B cell (primary cell): ENCODE measurements around the gene EDAR. TPM values are rescaled to one million over a fixed set of nuclear protein-coding genes. Genes with fewer than 3 reads are reported as not detected.

Experiments used
- ATAC-seq: fragments of 200-7000 bp; cut with Tn5 transposase; one replicate; pipeline ENCODE4 v1.10.0; 2021; ENCODE audit warnings: low read depth, mild to moderate bottlenecking, moderate number of reproducible peaks, moderate library complexity
- CTCF ChIA-PET: fragments of 350-600 bp; sonication (Branson Sonifier 250); formaldehyde crosslinking; loops from one replicate; lab custom pipeline; 2021; ENCODE audit warnings: antibody characterized with exemption, inconsistent platforms; lab: Charles Lee
- POLR2A ChIA-PET: fragments of 350-600 bp; sonication (Branson Sonifier 250); formaldehyde crosslinking; loops from one replicate; lab custom pipeline; 2021; ENCODE audit warnings: antibody characterized with exemption; lab: Charles Lee
- DNase-seq: peaks from one replicate; pipeline ENCODE4 v3.0.0; 2013
- H2AFZ ChIP-seq: 2 replicates; pipeline ENCODE4 v1.6.1; 2012; ENCODE audit warnings: mild to moderate bottlenecking, low read depth, low read length; ENCODE audit not compliant: insufficient read depth, poor library complexity, severe bottlenecking
- H3K27ac ChIP-seq, 2 donors: 1 replicate in 1 of 2; 2 replicates in 1 of 2; pipeline ENCODE4 v1.5.1; 2012 to 2013; ENCODE audit warnings: low read length in 2 of 2, mild to moderate bottlenecking in 2 of 2, moderate library complexity in 1 of 2
- H3K27me3 ChIP-seq, 4 experiments: fragments of 200-600 bp in 1 of 4; sonication (generic) in 1 of 4; replicated peaks in 1 of 4; 1 replicate in 2 of 4; 2 replicates in 2 of 4; pipeline versions ENCODE4 v1.6.1 to v1.7.0; 2013 to 2016; ENCODE audit warnings: low read length in 3 of 4, mild to moderate bottlenecking in 2 of 4, mixed read lengths in 1 of 4, moderate library complexity in 1 of 4; ENCODE audit not compliant: insufficient read depth in 4 of 4, control insufficient read depth in 3 of 4; ENCODE audit errors: control extremely low read depth in 1 of 4
- H3K36me3 ChIP-seq, 2 experiments: replicated peaks in 1 of 2; 1 replicate in 1 of 2; 2 replicates in 1 of 2; pipeline versions ENCODE4 v1.6.1 to v1.7.1; 2013; ENCODE audit warnings: low read length in 1 of 2; ENCODE audit not compliant: insufficient read depth in 2 of 2, control insufficient read depth in 1 of 2; ENCODE audit errors: control extremely low read depth in 1 of 2, extremely low read depth in 1 of 2
- H3K4me1 ChIP-seq, 2 donors: fragments of 200-600 bp in 1 of 2; sonication (generic) in 1 of 2; 1 replicate in 1 of 2; 2 replicates in 1 of 2; pipeline versions ENCODE4 v1.5.1 to v1.6.1; 2013 to 2017; ENCODE audit warnings: low read length in 2 of 2; ENCODE audit not compliant: control insufficient read depth in 2 of 2, insufficient read depth in 2 of 2
- H3K4me2 ChIP-seq: replicated peaks from 2 replicates; pipeline ENCODE3; 2012; ENCODE audit warnings: mild to moderate bottlenecking, low read depth, low read length; ENCODE audit not compliant: poor library complexity, severe bottlenecking
- H3K4me3 ChIP-seq, 5 experiments: fragments of 200-600 bp in 1 of 5; sonication (generic) in 1 of 5; 1 replicate in 3 of 5; 2 replicates in 2 of 5; pipeline versions ENCODE4 v1.5.1 to v1.7.0; 2011 to 2016; ENCODE audit warnings: low read length in 4 of 5, mild to moderate bottlenecking in 4 of 5, low read depth in 2 of 5, control low read depth in 1 of 5, moderate library complexity in 1 of 5; ENCODE audit not compliant: insufficient read depth in 1 of 5; ENCODE audit errors: control extremely low read depth in 1 of 5, extremely low read depth in 1 of 5
- H3K79me2 ChIP-seq: fragments of 200-600 bp; sonication (generic); one replicate; pipeline ENCODE4 v1.6.0; 2016; ENCODE audit warnings: low read length; ENCODE audit not compliant: control insufficient read depth, insufficient read depth
- H3K9ac ChIP-seq: fragments of 200-600 bp; sonication (generic); 2 replicates; pipeline ENCODE4 v1.6.1; 2017; ENCODE audit warnings: mild to moderate bottlenecking, low read length, moderate library complexity
- H3K9me3 ChIP-seq, 3 donors: one replicate each; pipeline versions ENCODE4 v1.6.1 to v1.7.1; 2013; ENCODE audit warnings: low read length in 2 of 3; ENCODE audit not compliant: control insufficient read depth in 2 of 3, insufficient read depth in 1 of 3; ENCODE audit errors: control extremely low read depth in 1 of 3
- H4K20me1 ChIP-seq: 2 replicates; pipeline ENCODE4 v1.6.0; 2012; ENCODE audit warnings: mild to moderate bottlenecking, low read length; ENCODE audit not compliant: insufficient read depth, control insufficient read depth, poor library complexity, severe bottlenecking
- H3K27ac Mint-ChIP-seq: one replicate; pipeline ENCODE4 v1.8.0; 2021; ENCODE audit warnings: mixed read lengths
- H3K27me3 Mint-ChIP-seq: one replicate; pipeline ENCODE4 v1.8.0; 2021; ENCODE audit warnings: mixed read lengths
- H3K4me1 Mint-ChIP-seq: one replicate; pipeline ENCODE4 v1.8.0; 2021; ENCODE audit warnings: mixed read lengths
- H3K4me3 Mint-ChIP-seq: one replicate; pipeline ENCODE4 v1.8.0; 2021; ENCODE audit warnings: mixed read lengths
- H3K9me3 Mint-ChIP-seq: one replicate; pipeline ENCODE4 v1.8.0; 2022; ENCODE audit warnings: mixed read lengths; ENCODE audit not compliant: insufficient read depth
- CTCF ChIP-seq: fragments of 200-600 bp; IDR thresholded peaks from one replicate; pipeline ENCODE4 v1.8.0; 2022; ENCODE audit warnings: antibody characterized with exemption, mild to moderate bottlenecking
- EZH2 ChIP-seq: IDR thresholded peaks from 2 replicates; pipeline ENCODE4 v1.6.1; 2012; ENCODE audit warnings: borderline replicate concordance, low read depth, mild to moderate bottlenecking, moderate library complexity, low read length; ENCODE audit not compliant: insufficient read depth, poor library complexity, severe bottlenecking
- WGBS: methylation state at CpG from one replicate; pipeline ENCODE4 v1.1.5; 2013; ENCODE audit warnings: missing lambda C conversion rate; ENCODE audit not compliant: insufficient coverage; 5-methylcytosine and 5-hydroxymethylcytosine counted together
- intact Hi-C: fragments of 100-400 bp; cut with micrococcal nuclease; formaldehyde crosslinking; loops from one replicate; pipeline ENCODE4 v1.10.0; 2022
- polyA plus RNA-seq: library from polyadenylated mRNA; depleted of rRNA; stranded (reverse); fragments of >200 nt; gene quantifications from 2 replicates; pipeline ENCODE4 v1.2.3, GENCODE V29; 2012
- small RNA-seq: library from RNA; depleted of rRNA; stranded (forward); fragments of <200 nt; gene quantifications from one replicate; pipeline ENCODE3, GENCODE V24; 2012; ENCODE audit warnings: low replicate concordance, low read depth; ENCODE audit not compliant: insufficient read length
- total RNA-seq, 2 donors: library from RNA; stranded (reverse); fragments of 120-200 nt in 1 of 2; gene quantifications; 1 replicate in 1 of 2; 2 replicates in 1 of 2; pipeline versions ENCODE4 v1.2.3 to v1.2.4, GENCODE V29; 2013 to 2022

EDAR gene
- total and polyA plus RNA-seq, 2 donors (not counting 1 experiment from before 2014, with no cell fraction given) = 0.03 TPM; not detected in 1

- intact Hi-C loops = no loop called here
- Histone ChIP-seq H3K4me2 (no peak overlapping the region), H3K4me1 (no peaks in the 10 kb centered on the region), H3K79me2 (no peaks in the 10 kb centered on the region), H4K20me1 (no peaks in the 10 kb centered on the region), H3K27ac (no peak overlapping the region), H3K9me3 (no peaks in the 10 kb centered on the region), H3K27me3 (no peaks in the 10 kb centered on the region), H3K9ac (no peak overlapping the region), H3K36me3 (peaks cover 0 to 2% of the 10 kb centered on the region in 2 experiments), H2AFZ (no peak overlapping the region), H3K4me3 (no peak overlapping the region)
- no peak for DNase-seq
- CTCF ChIA-PET = no interaction called here
- Mint-ChIP-seq H3K27me3 (no peaks in the 10 kb centered on the region), H3K27ac (no peak overlapping the region), H3K4me3 (no peak overlapping the region), H3K4me1 (no peaks in the 10 kb centered on the region), H3K9me3 (no peaks in the 10 kb centered on the region)
- TF ChIP-seq EZH2 (no peak), CTCF (no peak)
- ATAC-seq = no peak
- WGBS = no CpG with 5 or more reads among the region's 1 CpG
- POLR2A ChIA-PET = no interaction called here
Measured at GRCh38 chr2:108847000-108847399, 142.0 kb downstream of the EDAR start.

GRCh38 chr2:108845923-108846322, 143.1 kb downstream of the EDAR start:
- Mint-ChIP-seq H3K9me3 (peaks cover 5% of the 10 kb centered on the region), H3K27me3 (no peaks in the 10 kb centered on the region)

More at GRCh38 chr2:108845923-108846322, 143.1 kb downstream of the EDAR start:
- Histone ChIP-seq H3K36me3 (no peaks in the 10 kb centered on the region), H4K20me1 (no peaks in the 10 kb centered on the region), H3K79me2 (no peaks in the 10 kb centered on the region), H3K4me1 (no peaks in the 10 kb centered on the region), H3K27me3 (no peaks in the 10 kb centered on the region), H3K4me3 (no peak overlapping the region), H2AFZ (no peak overlapping the region), H3K9ac (no peak overlapping the region), H3K9me3 (no peaks in the 10 kb centered on the region), H3K27ac (no peak overlapping the region), H3K4me2 (no peak overlapping the region)
- TF ChIP-seq CTCF = no peak
- no peak for TF ChIP-seq EZH2
- no peaks in the 10 kb centered on the region for H3K4me1 Mint-ChIP-seq
- ChIA-PET CTCF (no interaction called here), POLR2A (no interaction called here)
- DNase-seq = no peak
- no peak for ATAC-seq
- no peak overlapping the region for H3K27ac Mint-ChIP-seq
- no peak overlapping the region for H3K4me3 Mint-ChIP-seq
- intact Hi-C loops = no loop called here

Small RNA genes within 50 kb of the gene (small RNA-seq; reads per million reads assigned to genes)
- gene AC073415.1 = not detected

Other genes starting within 250 kb of the EDAR start
- 11.4 and 16.3 TPM in 2 replicates for gene CCDC138, start 202.4 kb downstream of the EDAR start, total RNA-seq
- gene CCDC138, start 202.4 kb downstream of the EDAR start, polyA plus RNA-seq = 3.3 and 4.1 TPM in 2 replicates
- gene SH3RF3, start 140.0 kb upstream of the EDAR start, total RNA-seq = 0.07 and 0.12 TPM in 2 replicates
- 0.32 and 1.2 TPM in 2 replicates for gene SH3RF3, start 140.0 kb upstream of the EDAR start, polyA plus RNA-seq